ENCODE data around the gene FKBP5. TPM values are rescaled to one million over a fixed set of nuclear protein-coding genes. Genes with fewer than 3 reads are reported as not detected.

FKBP5 gene
- total RNA-seq, 1 experiment from 2014 or later: 33.9 TPM

DNA sequence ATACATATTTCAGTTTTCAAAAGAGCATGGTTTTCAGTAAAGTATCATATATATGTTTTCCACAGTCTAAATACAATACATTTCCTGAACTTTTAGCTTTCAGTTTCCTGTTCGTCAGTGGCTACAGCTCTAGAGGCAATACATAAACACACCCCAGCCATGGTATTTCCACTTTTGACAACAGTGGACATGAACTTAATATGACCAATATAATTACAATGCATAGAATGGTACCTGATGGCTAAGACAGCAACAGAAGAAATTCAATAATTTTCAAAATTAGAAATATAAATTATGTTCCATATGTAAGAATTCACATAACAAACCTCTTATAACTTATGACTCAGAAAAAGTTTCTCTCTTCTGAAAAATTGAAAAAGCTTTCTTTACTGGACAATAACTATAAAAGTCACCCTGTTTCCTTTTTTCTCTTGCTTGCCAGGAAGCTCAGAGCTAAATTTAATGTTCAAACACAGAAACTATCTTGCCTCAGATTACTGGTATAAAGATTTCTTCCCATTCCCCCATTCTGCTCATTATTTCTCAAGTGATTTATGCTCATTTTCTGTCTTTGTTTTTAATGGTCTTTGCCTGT, 19.2 kb downstream of the FKBP5 start:
- H3K23ac ChIP-seq (ENCODE audit: insufficient read length, low read depth, low read length): no peak overlapping the region
- H3K9ac ChIP-seq (ENCODE audit: extremely low read depth, insufficient read length, low read length): no peak overlapping the region
- no peak overlapping the region for H2AFZ ChIP-seq (ENCODE audit: low read length)
- H3K4me3 Mint-ChIP-seq: no peak overlapping the region
- no peaks in the 10 kb centered on the region for H3K9me3 Mint-ChIP-seq
- H3K14ac ChIP-seq (ENCODE audit: insufficient read depth, low read length): no peak overlapping the region
- H4K5ac ChIP-seq (ENCODE audit: insufficient read length, low read depth, low read length): no peak overlapping the region
- H3K23me2 ChIP-seq (ENCODE audit: insufficient read length, low read depth, low read length, poor library complexity, severe bottlenecking): no peaks in the 10 kb centered on the region
- H3K36me3 Mint-ChIP-seq (ENCODE audit: insufficient read depth in 1 of 3, low read depth in 3 of 3): no peaks in the 10 kb centered on the region
- peaks cover 2% of the 10 kb centered on the region; the same call in 1 of the 2 replicates for H3K79me2 ChIP-seq (ENCODE audit: insufficient read depth, low read length)
- H2BK5ac ChIP-seq (ENCODE audit: insufficient read length, low read length): no peak overlapping the region
- no peaks in the 10 kb centered on the region for H3K9me3 ChIP-seq (ENCODE audit: control insufficient read depth, low read depth, low read length)
- no peak overlapping the region for H2BK12ac ChIP-seq (ENCODE audit: insufficient read length, low read depth, low read length)
- no peak overlapping the region for H3K18ac ChIP-seq (ENCODE audit: insufficient read length, low read depth, low read length)
- H2BK120ac ChIP-seq (ENCODE audit: low read depth, low read length, poor library complexity, severe bottlenecking): no peak overlapping the region
- H3K27me3 ChIP-seq (ENCODE audit: insufficient read depth, low read length): no peaks in the 10 kb centered on the region
- no peak for DNase-seq
- no peak overlapping the region for H4K8ac ChIP-seq (replicated peaks; ENCODE audit: insufficient read length, low read depth, low read length)
- H4K91ac ChIP-seq (ENCODE audit: insufficient read length, low read depth, low read length): no peak overlapping the region
- H2BK15ac ChIP-seq (ENCODE audit: low read depth, low read length): no peak overlapping the region
- WGBS (ENCODE audit: extremely low coverage, insufficient read length, low lambda C conversion rate): no CpG with 5 or more reads among the region's 1 CpG
- no peaks in the 10 kb centered on the region for H3K4me1 ChIP-seq (ENCODE audit: insufficient read depth, low read length)
- no peak overlapping the region for H3K27ac Mint-ChIP-seq
- no peak overlapping the region for H3K4ac ChIP-seq (ENCODE audit: low read depth, low read length)
- H4K20me1 ChIP-seq (ENCODE audit: control insufficient read depth, insufficient read depth, insufficient read length): no peaks in the 10 kb centered on the region
- H3K4me1 Mint-ChIP-seq: peaks cover 1 to 3% of the 10 kb centered on the region in 2 experiments; a peak in 3 of 4 replicates
- no peak overlapping the region for H3K27ac ChIP-seq (ENCODE audit: insufficient read length, low read depth, low read length)
- no peak overlapping the region for H2AK5ac ChIP-seq (ENCODE audit: insufficient read length, low read length)
- no peak overlapping the region for H3K4me2 ChIP-seq (ENCODE audit: insufficient read depth, insufficient read length, low read length)
- peaks cover 4% of the 10 kb centered on the region for H3K79me1 ChIP-seq (ENCODE audit: insufficient read depth, low read depth, low read length, poor library complexity, severe bottlenecking)
- TF ChIP-seq, protein P1, sequence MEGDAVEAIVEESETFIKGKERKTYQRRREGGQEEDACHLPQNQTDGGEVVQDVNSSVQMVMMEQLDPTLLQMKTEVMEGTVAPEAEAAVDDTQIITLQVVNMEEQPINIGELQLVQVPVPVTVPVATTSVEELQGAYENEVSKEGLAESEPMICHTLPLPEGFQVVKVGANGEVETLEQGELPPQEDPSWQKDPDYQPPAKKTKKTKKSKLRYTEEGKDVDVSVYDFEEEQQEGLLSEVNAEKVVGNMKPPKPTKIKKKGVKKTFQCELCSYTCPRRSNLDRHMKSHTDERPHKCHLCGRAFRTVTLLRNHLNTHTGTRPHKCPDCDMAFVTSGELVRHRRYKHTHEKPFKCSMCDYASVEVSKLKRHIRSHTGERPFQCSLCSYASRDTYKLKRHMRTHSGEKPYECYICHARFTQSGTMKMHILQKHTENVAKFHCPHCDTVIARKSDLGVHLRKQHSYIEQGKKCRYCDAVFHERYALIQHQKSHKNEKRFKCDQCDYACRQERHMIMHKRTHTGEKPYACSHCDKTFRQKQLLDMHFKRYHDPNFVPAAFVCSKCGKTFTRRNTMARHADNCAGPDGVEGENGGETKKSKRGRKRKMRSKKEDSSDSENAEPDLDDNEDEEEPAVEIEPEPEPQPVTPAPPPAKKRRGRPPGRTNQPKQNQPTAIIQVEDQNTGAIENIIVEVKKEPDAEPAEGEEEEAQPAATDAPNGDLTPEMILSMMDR (conservative IDR thresholded peaks at IDR 0.05): no peak
- no peak overlapping the region for H3K56ac ChIP-seq (ENCODE audit: insufficient read length, low read depth, low read length)
- no peaks in the 10 kb centered on the region for H3K27me3 Mint-ChIP-seq (ENCODE audit: low read depth)
- no peak overlapping the region for H3T11ph ChIP-seq (ENCODE audit: low read length)
- H2BK20ac ChIP-seq (ENCODE audit: low read depth, low read length, poor library complexity, severe bottlenecking): no peak overlapping the region
